H1 (cell line): ENCODE results near the gene UBE2E2. TPM values are rescaled to one million over a fixed set of nuclear protein-coding genes. Genes with fewer than 3 reads are reported as not detected.

ENCODE experiments used
- CTCF ChIA-PET: fragments of 300-600 bp; sonication (Branson Sonifier 250); formaldehyde crosslinking; loops from one replicate; lab custom pipeline; 2021; ENCODE audit not compliant: partially characterized antibody; lab: Charles Lee
- POLR2A ChIA-PET: fragments of 300-600 bp; sonication (Branson Sonifier 250); formaldehyde crosslinking; loops from one replicate; lab custom pipeline; 2021; ENCODE audit warnings: inconsistent platforms; ENCODE audit not compliant: partially characterized antibody; lab: Charles Lee
- DNase-seq, 2 experiments: peaks; one replicate each; pipeline versions ENCODE4 v3.0.0 to v3.0.0-alpha.2; 2010 to 2022; ENCODE audit warnings: low spot score in 2 of 2, low read depth in 1 of 2, mixed read lengths in 1 of 2
- FAIRE-seq: peaks from 2 replicates; lab custom pipeline; 2011; peaks lifted over from hg19 to GRCh38; lab: Jason Lieb, UNC
- H2AFZ ChIP-seq: 2 replicates; pipeline ENCODE4 v1.8.1; 2012; ENCODE audit warnings: low read length, inconsistent platforms
- H2AK5ac ChIP-seq: 2 replicates; pipeline ENCODE4 v1.6.1; 2013; ENCODE audit warnings: low read depth, low read length
- H2BK120ac ChIP-seq: replicated peaks from 2 replicates; pipeline ENCODE3; 2013; ENCODE audit warnings: low read depth, low read length, inconsistent platforms
- H2BK12ac ChIP-seq: 2 replicates; pipeline ENCODE4 v1.6.1; 2013; ENCODE audit warnings: low read depth, low read length
- H2BK15ac ChIP-seq: 2 replicates; pipeline ENCODE4 v1.6.1; 2013; ENCODE audit warnings: low read length
- H2BK20ac ChIP-seq: 2 replicates; pipeline ENCODE4 v1.6.1; 2013; ENCODE audit warnings: low read length
- H2BK5ac ChIP-seq: 2 replicates; pipeline ENCODE4 v1.6.1; 2013; ENCODE audit warnings: low read depth, low read length
- H3K14ac ChIP-seq: 2 replicates; pipeline ENCODE4 v1.6.1; 2013; ENCODE audit warnings: inconsistent platforms; ENCODE audit not compliant: insufficient read length
- H3K18ac ChIP-seq: 2 replicates; pipeline ENCODE4 v1.6.1; 2013; ENCODE audit warnings: low read length; ENCODE audit errors: extremely low read depth
- H3K23ac ChIP-seq: 2 replicates; pipeline ENCODE4 v1.6.1; 2013; ENCODE audit warnings: inconsistent platforms; ENCODE audit not compliant: insufficient read length
- H3K23me2 ChIP-seq: 2 replicates; pipeline ENCODE4 v1.6.1; 2013; ENCODE audit warnings: low read depth, low read length
- H3K27ac ChIP-seq: 2 replicates; pipeline ENCODE4 v1.6.1; 2011; ENCODE audit warnings: low read depth, low read length, inconsistent platforms
- H3K27me3 ChIP-seq, 4 experiments: replicated peaks in 1 of 4; 1 replicate in 1 of 4; 2 replicates in 3 of 4; pipeline versions ENCODE4 v1.6.1 to v1.8.1; 2011 to 2013; ENCODE audit warnings: low read length in 3 of 4, mild to moderate bottlenecking in 3 of 4, inconsistent platforms in 2 of 4, mixed read lengths in 2 of 4, moderate library complexity in 1 of 4; ENCODE audit not compliant: control insufficient read depth in 3 of 4, insufficient read depth in 3 of 4; ENCODE audit errors: extremely low read depth in 1 of 4
- H3K36me3 ChIP-seq, 4 experiments: 2 replicates each; pipeline versions ENCODE4 v1.6.1 to v1.8.1; 2011 to 2013; ENCODE audit warnings: mild to moderate bottlenecking in 4 of 4, low read length in 3 of 4, moderate library complexity in 2 of 4, control low read depth in 1 of 4, inconsistent platforms in 1 of 4; ENCODE audit not compliant: insufficient read depth in 4 of 4, control insufficient read depth in 2 of 4
- H3K4ac ChIP-seq: replicated peaks from 2 replicates; pipeline ENCODE3; 2013; ENCODE audit warnings: low read length, low read depth, mixed read lengths, inconsistent platforms; ENCODE audit not compliant: insufficient read length
- H3K4me1 ChIP-seq, 4 experiments: replicated peaks in 1 of 4; 1 replicate in 1 of 4; 2 replicates in 3 of 4; pipeline versions ENCODE4 v1.6.1 to v1.8.1; 2011 to 2013; ENCODE audit warnings: low read length in 3 of 4, inconsistent platforms in 2 of 4, mixed read lengths in 1 of 4; ENCODE audit not compliant: insufficient read depth in 4 of 4, control insufficient read depth in 3 of 4
- H3K4me2 ChIP-seq, 2 experiments: 2 replicates each; pipeline versions ENCODE4 v1.6.1 to v1.8.1; 2011 to 2013; ENCODE audit warnings: low read depth in 2 of 2, low read length in 2 of 2, control low read depth in 1 of 2, inconsistent platforms in 1 of 2, mild to moderate bottlenecking in 1 of 2; ENCODE audit not compliant: insufficient read depth in 1 of 2
- H3K4me3 ChIP-seq, 4 experiments: fragments of 200-600, 300-600 bp in 1 of 4; sonication (generic), shearing (Covaris generic), sonication (Bioruptor Twin) in 1 of 4; 2 replicates each; pipeline versions ENCODE4 v1.5.1 to v1.8.1; 2011 to 2016; ENCODE audit warnings: low read length in 4 of 4, low read depth in 3 of 4, control low read depth in 2 of 4, inconsistent platforms in 2 of 4, mild to moderate bottlenecking in 2 of 4, mixed read lengths in 1 of 4, moderate library complexity in 1 of 4; ENCODE audit not compliant: insufficient read depth in 2 of 4; ENCODE audit errors: extremely low read depth in 1 of 4
- H3K56ac ChIP-seq: replicated peaks from 2 replicates; pipeline ENCODE3; 2013; ENCODE audit warnings: low read depth, mild to moderate bottlenecking, mixed read lengths, low read length, inconsistent platforms; ENCODE audit not compliant: insufficient read length
- H3K79me1 ChIP-seq: 2 replicates; pipeline ENCODE4 v1.6.1; 2013; ENCODE audit warnings: low read depth, low read length, control low read depth
- H3K79me2 ChIP-seq, 2 experiments: 2 replicates each; pipeline versions ENCODE4 v1.6.1 to v1.8.1; 2012 to 2013; ENCODE audit warnings: low read length in 2 of 2, mild to moderate bottlenecking in 2 of 2, inconsistent platforms in 1 of 2; ENCODE audit not compliant: insufficient read depth in 2 of 2, control insufficient read depth in 1 of 2
- H3K9ac ChIP-seq, 4 experiments: replicated peaks in 1 of 4; 1 replicate in 1 of 4; 2 replicates in 3 of 4; pipeline versions ENCODE4 v1.6.1 to v1.8.1; 2011 to 2013; ENCODE audit warnings: low read depth in 3 of 4, low read length in 3 of 4, control low read depth in 2 of 4, mild to moderate bottlenecking in 2 of 4, moderate library complexity in 2 of 4, inconsistent platforms in 1 of 4; ENCODE audit errors: extremely low read depth in 1 of 4
- H3K9me3 ChIP-seq, 2 experiments: 2 replicates each; pipeline versions ENCODE4 v1.6.1 to v1.8.1; 2012 to 2013; ENCODE audit warnings: mild to moderate bottlenecking in 2 of 2, moderate library complexity in 2 of 2, control low read depth in 1 of 2, inconsistent platforms in 1 of 2, low read depth in 1 of 2, low read length in 1 of 2, mixed read lengths in 1 of 2; ENCODE audit not compliant: insufficient read depth in 2 of 2
- H4K20me1 ChIP-seq, 2 experiments: replicated peaks in 1 of 2; 2 replicates each; pipeline versions ENCODE3 to v1.8.1; 2011 to 2013; ENCODE audit warnings: inconsistent platforms in 2 of 2, low read length in 2 of 2, mild to moderate bottlenecking in 1 of 2; ENCODE audit not compliant: insufficient read depth in 2 of 2, control insufficient read depth in 1 of 2
- H4K5ac ChIP-seq: 2 replicates; pipeline ENCODE4 v1.6.1; 2013; ENCODE audit warnings: low read length, low read depth, mixed read lengths, inconsistent platforms; ENCODE audit not compliant: insufficient read length
- H4K8ac ChIP-seq: 2 replicates; pipeline ENCODE4 v1.8.0; 2013; ENCODE audit warnings: mild to moderate bottlenecking, moderate library complexity, low read length, inconsistent platforms; ENCODE audit not compliant: insufficient read depth; ENCODE audit errors: extremely low read depth
- H4K91ac ChIP-seq: replicated peaks from 2 replicates; pipeline ENCODE3; 2013; ENCODE audit warnings: low read length, mixed read lengths, inconsistent platforms; ENCODE audit not compliant: insufficient read length
- HDAC6 ChIP-seq: IDR thresholded peaks from one replicate; pipeline ENCODE4 v1.7.1; 2012; ENCODE audit warnings: low read depth, mild to moderate bottlenecking, inconsistent platforms, low read length, moderate library complexity
- SP2 ChIP-seq: IDR thresholded peaks from 2 replicates; pipeline ENCODE4 v1.6.1; 2012; ENCODE audit warnings: mild to moderate bottlenecking, low read length, inconsistent platforms
- WGBS, 2 experiments: shearing (Covaris generic) in 1 of 2; methylation state at CpG; one replicate each; pipeline versions ENCODE4 v1.1.6 to v1.1.7; 2013 to 2015; ENCODE audit warnings: low lambda C conversion rate in 2 of 2, mixed read lengths in 2 of 2, inconsistent platforms in 1 of 2, low coverage in 1 of 2, missing lambda C conversion rate in 1 of 2; ENCODE audit not compliant: insufficient replicate concordance in 2 of 2, insufficient coverage in 1 of 2, insufficient read length in 1 of 2; ENCODE audit errors: extremely low coverage in 1 of 2, missing lambda C conversion rate in 1 of 2; 5-methylcytosine and 5-hydroxymethylcytosine counted together
- polyA plus RNA-seq, 7 experiments: library from polyadenylated mRNA; depleted of rRNA in 3 of 7; stranded (reverse) in 5 of 7; unstranded in 2 of 7; fragments of >200 nt in 5 of 7; fragments of 200-250 nt in 2 of 7; gene quantifications; 1 replicate in 5 of 7; 2 replicates in 1 of 7; 4 replicates in 1 of 7; pipeline versions ENCODE4 v1.2.1 to v1.2.3, GENCODE V29; 2011 to 2013; ENCODE audit warnings: missing spikeins in 2 of 7, mixed read lengths in 2 of 7
- total RNA-seq: library from RNA; stranded (reverse); fragmentation: NEBNext Ultra II Directional; extraction: Animal tissue kit (Norgen Biotek cat#: 25700); gene quantifications from 2 replicates; pipeline ENCODE4 v1.2.1, GENCODE V29; 2021

Gene UBE2E2
- total and polyA plus RNA-seq, 2 of the 8 experiments (the other 6 are each of a cell fraction or from before 2014, with no cell fraction given) = 57.6 to 70.6 TPM

- WGBS, 2 experiments = 77% methylated on average over 2 of the region's 2 CpGs; no CpG with 5 or more reads in 1 of the 2 experiments
- Histone ChIP-seq H3K9ac (no peak overlapping the region), H3K27ac (no peak overlapping the region), H2BK12ac (no peak overlapping the region), H2BK120ac (no peak overlapping the region), H3K9me3 (no peaks in the 10 kb centered on the region), H3K27me3 (no peaks in the 10 kb centered on the region), H4K8ac (no peak overlapping the region), H4K5ac (no peak overlapping the region), H3K79me2 (peaks cover 0 to 7% of the 10 kb centered on the region in 2 experiments; a peak in 2 of 4 replicates), H3K79me1 (peaks cover 6% of the 10 kb centered on the region; the same call in 1 of the 2 replicates), H4K20me1 (no peaks in the 10 kb centered on the region), H3K36me3 (no peaks in the 10 kb centered on the region), H3K23ac (no peak overlapping the region), H3K4ac (no peak overlapping the region), H2AFZ (no peak overlapping the region), H3K4me3 (no peak overlapping the region), H2AK5ac (no peak overlapping the region), H3K23me2 (no peaks in the 10 kb centered on the region), H3K18ac (no peak overlapping the region), H3K56ac (no peak overlapping the region), H2BK15ac (no peak overlapping the region), H3K4me1 (peaks cover 0 to 13% (median 9%) of the 10 kb centered on the region in 4 experiments; a peak in 6 of 7 replicates), H2BK5ac (no peak overlapping the region), H3K14ac (no peak overlapping the region), H4K91ac (no peak overlapping the region), H2BK20ac (no peak overlapping the region), H3K4me2 (no peak overlapping the region)
- DNase-seq = no peak
- no peak for FAIRE-seq
- POLR2A ChIA-PET = no interaction called here
- no peak for TF ChIP-seq SP2
- no peak for TF ChIP-seq HDAC6
- CTCF ChIA-PET = no interaction called here
Observed at GRCh38 chr3:23439080-23439479, 236.0 kb downstream of the UBE2E2 start.
